ENCODE data around the gene ITIH5. TPM values are rescaled to one million over a fixed set of nuclear protein-coding genes. Genes with fewer than 3 reads are reported as not detected.

Gene ITIH5
- total and polyA plus RNA-seq, 2 donors (not counting 1 experiment from before 2014, with no cell fraction given), result 0.22 to 12.4 TPM

DNA sequence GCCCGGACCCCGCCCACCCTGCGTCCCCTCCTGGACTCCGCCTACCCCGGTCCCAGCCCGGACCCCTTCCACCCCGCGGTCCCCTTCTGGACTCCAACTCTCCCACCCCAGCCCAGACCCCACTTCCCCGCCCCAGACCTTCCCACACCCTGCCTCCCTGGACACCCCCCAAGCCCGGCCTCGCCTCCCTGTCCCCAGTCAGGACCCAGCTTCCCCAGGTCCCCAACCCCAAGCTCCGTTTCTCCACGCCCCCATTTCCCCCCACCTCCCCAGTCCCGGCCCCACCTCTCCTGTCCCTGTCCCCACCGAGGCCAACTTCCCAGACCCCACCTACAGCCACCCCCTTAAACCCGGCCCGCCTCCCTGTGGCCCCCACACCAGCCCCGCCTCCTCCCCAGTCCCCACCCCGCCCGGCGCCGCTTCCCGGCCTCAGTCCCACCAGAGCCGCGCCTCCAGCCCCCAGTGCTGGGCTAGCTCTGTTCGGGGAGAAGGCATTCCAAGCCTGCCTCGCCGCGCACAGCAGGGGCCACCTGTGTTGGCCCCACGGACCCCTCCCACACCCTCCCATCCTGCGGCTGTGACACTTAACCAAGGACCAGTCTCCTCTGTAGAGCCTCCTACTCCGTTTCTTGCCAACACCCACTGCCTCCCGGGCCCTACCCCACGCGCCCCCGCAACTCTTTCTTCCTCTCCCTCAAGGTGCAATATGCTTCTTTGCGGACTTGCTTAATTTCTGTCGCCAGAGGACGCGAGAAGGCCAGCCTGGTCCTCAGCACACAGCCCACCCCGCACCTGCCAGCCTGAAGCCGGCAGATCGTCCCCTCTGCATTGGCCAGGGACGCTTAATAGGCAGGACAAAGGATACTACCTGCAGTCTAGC lies 736 bp upstream of the ITIH5 start:
- H3K4me3 ChIP-seq (replicated peaks in 1 of 4; ENCODE audit: control extremely low read depth in 1 of 4, insufficient read depth in 1 of 4, low read depth in 3 of 4, low read length in 4 of 4), result no peak overlapping the region
- no peaks in the 10 kb centered on the region for H4K20me1 ChIP-seq (ENCODE audit: control insufficient read depth, extremely low read depth, insufficient read depth, low read length)
- H3K9me3 ChIP-seq (ENCODE audit: control insufficient read depth, insufficient read depth, low read depth, low read length), result no peaks in the 10 kb centered on the region
- DNase-seq (ENCODE audit: low read depth in 2 of 2), result no peak
- H3K4me1 ChIP-seq (ENCODE audit: control insufficient read depth, extremely low read depth, insufficient read depth, low read length), result no peaks in the 10 kb centered on the region
- no peaks in the 10 kb centered on the region for H3K36me3 ChIP-seq (ENCODE audit: control insufficient read depth, insufficient read depth, low read length)
- no peak overlapping the region for H3K27ac ChIP-seq (ENCODE audit: insufficient read depth, low read length)
- no peak overlapping the region for H2AFZ ChIP-seq (ENCODE audit: low read length)
- TF ChIP-seq EZH2 (IDR thresholded peaks at IDR 0.05; ENCODE audit: low read length, missing control alignments), result no peak
- TF ChIP-seq CTCF (conservative IDR thresholded peaks at IDR 0.05 in 1 of 2, IDR thresholded peaks at IDR 0.05 in 1 of 2; ENCODE audit: low read depth in 1 of 2, low read length in 2 of 2), result no peak
- H3K79me2 ChIP-seq (ENCODE audit: control insufficient read depth, insufficient read depth, low read length), result no peaks in the 10 kb centered on the region
- no peak overlapping the region for H3K4me2 ChIP-seq (ENCODE audit: extremely low read depth, insufficient read depth, low read length)
- no peak overlapping the region for H3K9ac ChIP-seq (ENCODE audit: insufficient read depth, low read length)
- H3K27me3 ChIP-seq (ENCODE audit: control insufficient read depth, insufficient read depth, low read length), result peaks cover 16% of the 10 kb centered on the region

- H3K36me3 ChIP-seq (ENCODE audit: control insufficient read depth, insufficient read depth, low read length), result no peaks in the 10 kb centered on the region
- peak overlapping the region in 1 of 4 experiments; percentile 49 for H3K4me3 ChIP-seq (replicated peaks in 1 of 4; ENCODE audit: control extremely low read depth in 1 of 4, insufficient read depth in 1 of 4, low read depth in 3 of 4, low read length in 4 of 4)
- no peak overlapping the region for H3K27ac ChIP-seq (ENCODE audit: insufficient read depth, low read length)
- TF ChIP-seq CTCF (conservative IDR thresholded peaks at IDR 0.05 in 1 of 2, IDR thresholded peaks at IDR 0.05 in 1 of 2; ENCODE audit: low read depth in 1 of 2, low read length in 2 of 2) (no peak), EZH2 (IDR thresholded peaks at IDR 0.05; ENCODE audit: low read length, missing control alignments) (no peak)
- H2AFZ ChIP-seq (ENCODE audit: low read length), result no peak overlapping the region
- DNase-seq (ENCODE audit: low read depth in 2 of 2), result no peak
- no peak overlapping the region for H3K4me2 ChIP-seq (ENCODE audit: extremely low read depth, insufficient read depth, low read length)
- no peak overlapping the region for H3K9ac ChIP-seq (ENCODE audit: insufficient read depth, low read length)
- no peaks in the 10 kb centered on the region for H3K9me3 ChIP-seq (ENCODE audit: control insufficient read depth, insufficient read depth, low read depth, low read length)
- no peaks in the 10 kb centered on the region for H4K20me1 ChIP-seq (ENCODE audit: control insufficient read depth, extremely low read depth, insufficient read depth, low read length)
- no peaks in the 10 kb centered on the region for H3K4me1 ChIP-seq (ENCODE audit: control insufficient read depth, extremely low read depth, insufficient read depth, low read length)
- H3K27me3 ChIP-seq (ENCODE audit: control insufficient read depth, insufficient read depth, low read length), result peaks cover 16% of the 10 kb centered on the region
- no peaks in the 10 kb centered on the region for H3K79me2 ChIP-seq (ENCODE audit: control insufficient read depth, insufficient read depth, low read length)
Measured at GRCh38 chr10:7665767-7666166, 999 bp downstream of the ITIH5 start.

- H3K27me3 ChIP-seq (ENCODE audit: control insufficient read depth, insufficient read depth, low read length), result peaks cover 16% of the 10 kb centered on the region
- H3K36me3 ChIP-seq (ENCODE audit: control insufficient read depth, insufficient read depth, low read length), result no peaks in the 10 kb centered on the region
- no peaks in the 10 kb centered on the region for H3K4me1 ChIP-seq (ENCODE audit: control insufficient read depth, extremely low read depth, insufficient read depth, low read length)
- H3K27ac ChIP-seq (ENCODE audit: insufficient read depth, low read length), result no peak overlapping the region
- no peaks in the 10 kb centered on the region for H3K79me2 ChIP-seq (ENCODE audit: control insufficient read depth, insufficient read depth, low read length)
- TF ChIP-seq CTCF (conservative IDR thresholded peaks at IDR 0.05 in 1 of 2, IDR thresholded peaks at IDR 0.05 in 1 of 2; ENCODE audit: low read depth in 1 of 2, low read length in 2 of 2) (no peak), EZH2 (IDR thresholded peaks at IDR 0.05; ENCODE audit: low read length, missing control alignments) (no peak)
- H3K4me2 ChIP-seq (ENCODE audit: extremely low read depth, insufficient read depth, low read length), result no peak overlapping the region
- H3K9me3 ChIP-seq (ENCODE audit: control insufficient read depth, insufficient read depth, low read depth, low read length), result no peaks in the 10 kb centered on the region
- no peak overlapping the region for H3K4me3 ChIP-seq (replicated peaks in 1 of 4; ENCODE audit: control extremely low read depth in 1 of 4, insufficient read depth in 1 of 4, low read depth in 3 of 4, low read length in 4 of 4)
- no peak overlapping the region for H3K9ac ChIP-seq (ENCODE audit: insufficient read depth, low read length)
- DNase-seq (ENCODE audit: low read depth in 2 of 2), result no peak
- no peak overlapping the region for H2AFZ ChIP-seq (ENCODE audit: low read length)
- H4K20me1 ChIP-seq (ENCODE audit: control insufficient read depth, extremely low read depth, insufficient read depth, low read length), result no peaks in the 10 kb centered on the region
Measured at GRCh38 chr10:7664707-7665106, 2.1 kb downstream of the ITIH5 start.

Measured in fibroblast of lung (primary cell).